NB4 (cell line): ENCODE data around the gene KIT.

ENCODE experiments used
- DNase-seq: peaks from one replicate; pipeline ENCODE4 v3.0.0; 2010; ENCODE audit warnings: low read depth
- H3K4me3 ChIP-seq: one replicate; pipeline ENCODE4 v1.5.1; 2011; ENCODE audit warnings: mild to moderate bottlenecking, low read depth, low read length, moderate library complexity
- CTCF ChIP-seq: IDR thresholded peaks from one replicate; pipeline ENCODE4 v1.5.1; 2012; ENCODE audit warnings: low read depth, low read length
- MAX ChIP-seq: IDR thresholded peaks from 2 replicates; pipeline ENCODE4 v1.6.1; 2011; ENCODE audit warnings: low read depth, low read length
- MYC ChIP-seq: IDR thresholded peaks from 2 replicates; pipeline ENCODE4 v1.6.1; 2011; ENCODE audit warnings: low read depth, low read length
- POLR2A ChIP-seq: IDR thresholded peaks from 2 replicates; pipeline ENCODE4 v1.6.1; 2011; ENCODE audit warnings: mild to moderate bottlenecking; ENCODE audit not compliant: insufficient read length; ENCODE audit errors: extremely low read depth

The KIT gene

GRCh38 chr4:54728368-54728767, 70.6 kb downstream of the KIT start:
- no peak for DNase-seq
- TF ChIP-seq CTCF (no peak), MAX (no peak), MYC (no peak), POLR2A (no peak)

GRCh38 chr4:54729256-54729655, 71.5 kb downstream of the KIT start:
- no peak overlapping the region for H3K4me3 ChIP-seq
- no peak for DNase-seq
- TF ChIP-seq CTCF (no peak), MAX (no peak), POLR2A (no peak), MYC (no peak)

More at GRCh38 chr4:54728368-54728767, 70.6 kb downstream of the KIT start:
- no peak overlapping the region for H3K4me3 ChIP-seq

GRCh38 chr4:54730581-54730980, 72.8 kb downstream of the KIT start:
- TF ChIP-seq MAX (no peak), POLR2A (no peak), CTCF (no peak), MYC (no peak)
- DNase-seq, result no peak
- no peak overlapping the region for H3K4me3 ChIP-seq

- DNase-seq, result no peak
- TF ChIP-seq POLR2A, result no peak
- no peak for TF ChIP-seq CTCF
- TF ChIP-seq MYC, result no peak
- TF ChIP-seq MAX, result no peak
- no peak overlapping the region for H3K4me3 ChIP-seq
Observed at GRCh38 chr4:54731552-54731951, 73.8 kb downstream of the KIT start.

GRCh38 chr4:54731976-54732375, 74.2 kb downstream of the KIT start:
- H3K4me3 ChIP-seq, result no peak overlapping the region
- no peak for DNase-seq
- no peak for TF ChIP-seq POLR2A
- no peak for TF ChIP-seq MAX
- no peak for TF ChIP-seq CTCF
- TF ChIP-seq MYC, result no peak

- TF ChIP-seq CTCF (no peak), MYC (no peak), POLR2A (no peak), MAX (no peak)
- DNase-seq, result no peak
- no peak overlapping the region for H3K4me3 ChIP-seq
Observed at GRCh38 chr4:54737421-54737820, 79.7 kb downstream of the KIT start.
